PC-9 (cell line): ENCODE measurements around the gene TSPAN10.

Experiments used
- EZH2 ChIP-seq: fragments of 200-600 bp; sonication (generic); IDR thresholded peaks from 2 replicates; pipeline ENCODE4 v1.8.0; 2017; ENCODE audit warnings: antibody characterized with exemption, low read depth
- TF ChIP-seq, protein P1 (sequence below): fragments of 200-600 bp; sonication (generic); conservative IDR thresholded peaks from 2 replicates; pipeline ENCODE4 v1.6.1; 2017; ENCODE audit warnings: mixed run types, antibody characterized with exemption, mild to moderate bottlenecking, moderate library complexity

DNA sequence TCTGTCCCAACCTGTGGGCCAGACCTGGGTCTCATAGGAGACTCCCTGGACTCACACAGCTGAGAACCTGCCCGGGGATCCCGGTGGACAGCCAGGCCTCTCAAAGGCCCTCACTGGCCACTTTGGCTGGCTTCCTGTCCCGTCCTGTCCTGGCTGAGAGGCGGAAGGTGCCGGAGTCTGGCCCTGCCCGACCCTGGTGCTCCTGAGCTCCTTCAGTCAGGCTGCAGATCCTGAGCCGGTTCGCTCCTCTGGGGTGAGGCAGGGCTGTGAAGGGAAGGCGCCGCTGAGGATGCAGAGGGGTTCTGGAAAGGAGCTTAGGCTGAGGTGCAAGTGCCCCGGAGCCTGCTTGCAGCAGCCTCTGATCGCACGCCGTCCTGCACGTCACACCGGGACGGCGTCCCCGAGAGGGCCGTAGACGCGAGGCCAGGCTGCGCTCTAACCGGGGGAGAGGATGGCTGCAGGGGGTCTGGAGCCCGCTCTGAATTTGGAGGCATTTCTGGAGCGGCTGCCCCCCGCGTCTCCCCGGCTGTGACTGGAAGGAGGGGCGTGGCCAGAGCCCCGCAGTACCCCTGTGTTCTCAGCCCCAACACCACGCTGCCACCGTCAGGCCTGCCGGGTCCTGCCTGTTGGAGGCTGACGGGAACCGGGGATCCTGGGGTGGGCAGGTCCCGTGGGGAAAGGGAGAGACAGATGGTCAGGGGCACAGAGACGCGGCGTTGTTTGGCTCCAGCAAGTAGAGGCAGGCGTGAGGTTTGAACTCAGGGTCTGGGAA, 51.0 kb downstream of the TSPAN10 start:
- TF ChIP-seq, protein P1, sequence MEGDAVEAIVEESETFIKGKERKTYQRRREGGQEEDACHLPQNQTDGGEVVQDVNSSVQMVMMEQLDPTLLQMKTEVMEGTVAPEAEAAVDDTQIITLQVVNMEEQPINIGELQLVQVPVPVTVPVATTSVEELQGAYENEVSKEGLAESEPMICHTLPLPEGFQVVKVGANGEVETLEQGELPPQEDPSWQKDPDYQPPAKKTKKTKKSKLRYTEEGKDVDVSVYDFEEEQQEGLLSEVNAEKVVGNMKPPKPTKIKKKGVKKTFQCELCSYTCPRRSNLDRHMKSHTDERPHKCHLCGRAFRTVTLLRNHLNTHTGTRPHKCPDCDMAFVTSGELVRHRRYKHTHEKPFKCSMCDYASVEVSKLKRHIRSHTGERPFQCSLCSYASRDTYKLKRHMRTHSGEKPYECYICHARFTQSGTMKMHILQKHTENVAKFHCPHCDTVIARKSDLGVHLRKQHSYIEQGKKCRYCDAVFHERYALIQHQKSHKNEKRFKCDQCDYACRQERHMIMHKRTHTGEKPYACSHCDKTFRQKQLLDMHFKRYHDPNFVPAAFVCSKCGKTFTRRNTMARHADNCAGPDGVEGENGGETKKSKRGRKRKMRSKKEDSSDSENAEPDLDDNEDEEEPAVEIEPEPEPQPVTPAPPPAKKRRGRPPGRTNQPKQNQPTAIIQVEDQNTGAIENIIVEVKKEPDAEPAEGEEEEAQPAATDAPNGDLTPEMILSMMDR, result no peak
- TF ChIP-seq EZH2, result no peak
